GM04504 (cell line): ENCODE data around the gene NAV3.
"Not testable (repeated sequence)": the region's sequence is repeated elsewhere in the genome, so short reads cannot be mapped to it uniquely, and the experiment has no call there.

Source experiments
- DNase-seq: peaks from one replicate; pipeline ENCODE4 v3.0.0-alpha.2; 2012; ENCODE audit warnings: low read depth

NAV3 gene

DNA sequence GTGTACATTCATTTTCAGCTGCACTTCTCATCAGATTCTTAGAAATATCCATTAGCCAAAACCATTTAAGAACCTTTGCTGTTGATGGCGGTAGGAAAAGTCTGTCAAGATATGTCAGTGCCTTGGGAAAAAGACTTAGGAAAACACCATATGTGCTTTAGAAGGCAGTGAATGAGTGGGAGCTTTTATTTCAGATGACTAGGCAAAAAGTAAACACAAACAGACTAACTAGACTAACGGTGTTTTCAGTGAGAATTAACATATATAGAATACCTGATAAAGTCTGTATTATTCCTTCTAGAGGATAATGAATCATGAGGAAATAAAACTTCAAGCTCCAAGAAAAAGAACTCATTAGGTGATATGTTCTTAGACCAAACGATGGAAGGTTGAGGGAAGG is 418.9 kb downstream of the NAV3 start:
- no peak for DNase-seq

DNA sequence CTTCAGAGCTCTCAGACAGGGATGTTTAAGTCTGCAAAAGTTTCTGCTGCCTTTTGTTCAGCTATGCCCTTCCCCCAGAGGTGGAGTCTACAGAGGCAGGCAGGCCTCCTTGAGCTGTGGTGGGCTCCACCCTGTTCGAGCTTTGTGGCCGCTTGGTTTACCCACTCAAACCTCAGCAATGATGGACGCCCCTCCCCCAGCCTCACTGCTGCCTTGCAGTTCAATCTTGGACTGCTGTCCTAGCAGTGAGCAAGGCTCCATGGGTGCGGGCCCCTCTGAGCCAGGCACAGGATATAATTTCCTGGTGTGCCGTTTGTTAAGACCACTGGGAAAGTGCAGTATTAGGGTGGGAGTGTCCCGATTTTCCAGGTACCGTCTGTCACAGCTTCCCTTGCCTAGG is 427.0 kb downstream of the NAV3 start:
- not testable (repeated sequence) for DNase-seq

DNA sequence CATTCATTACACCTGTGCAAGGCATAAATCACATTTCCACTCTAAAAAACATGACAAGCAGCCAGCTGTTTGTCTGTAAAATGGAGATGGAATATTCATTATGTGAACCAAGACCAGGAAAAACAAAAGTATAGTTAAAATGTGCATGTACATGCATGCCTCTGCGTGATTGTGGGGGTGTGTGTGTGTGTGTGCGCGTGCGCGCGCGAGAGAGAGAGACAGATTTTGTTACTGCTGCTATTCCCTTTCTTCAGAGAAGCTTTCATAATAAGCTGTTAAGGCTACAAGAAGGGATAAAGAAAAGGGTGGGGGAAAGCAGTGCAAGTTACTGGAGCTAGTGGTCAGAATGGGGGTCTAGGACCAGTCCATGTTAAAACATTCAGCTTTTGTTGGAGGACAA is 430.3 kb downstream of the NAV3 start:
- no peak for DNase-seq

DNA sequence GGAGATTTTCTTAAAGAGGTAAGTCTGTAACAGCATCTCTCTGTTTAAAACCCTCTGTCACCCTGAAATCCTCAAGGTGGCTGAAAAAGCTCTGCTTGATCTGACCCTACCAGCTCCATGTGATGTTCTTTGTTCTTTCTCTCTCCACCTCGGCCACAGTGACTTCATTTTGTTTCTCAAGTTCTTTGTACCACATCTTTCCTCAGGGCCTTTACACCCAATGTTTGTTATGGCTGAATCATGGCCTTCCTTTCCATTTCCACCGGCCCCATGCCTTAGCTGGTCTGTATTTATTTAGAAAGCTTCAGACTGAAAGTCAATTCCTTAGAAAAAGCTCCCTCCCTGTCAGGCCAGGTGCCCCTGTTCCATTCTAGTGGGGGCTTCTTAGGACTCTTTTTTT is 431.2 kb downstream of the NAV3 start:
- no peak for DNase-seq
